Sigmoid colon (tissue), 7 donors: ENCODE results near the gene CDC20. TPM values are rescaled to one million over a fixed set of nuclear protein-coding genes. Genes with fewer than 3 reads are reported as not detected.
A peak's percentile ranks its signal among the peaks of the same experiment; 100 is the strongest.

ENCODE experiments used
- DNase-seq: peaks from one replicate; pipeline ENCODE4 v3.0.0-alpha.2; 2019
- H3K27ac ChIP-seq, 4 donors: fragments of 200-600 bp; sonication (generic); one replicate each; pipeline ENCODE4 v1.5.1; 2016 to 2019; ENCODE audit warnings: mild to moderate bottlenecking in 1 of 4
- H3K27me3 ChIP-seq, 3 donors: fragments of 200-600 bp; sonication (generic); one replicate each; pipeline ENCODE4 v1.5.1; 2019; ENCODE audit warnings: mild to moderate bottlenecking in 1 of 3
- H3K36me3 ChIP-seq, 4 donors: fragments of 200-600 bp; sonication (generic); one replicate each; pipeline ENCODE4 v1.5.1; 2016 to 2019
- H3K4me1 ChIP-seq, 4 donors: fragments of 200-600 bp; sonication (generic); one replicate each; pipeline ENCODE4 v1.5.1; 2017 to 2019
- H3K4me3 ChIP-seq, 4 donors: fragments of 200-600 bp; sonication (generic); one replicate each; pipeline ENCODE4 v1.5.1; 2017 to 2019; ENCODE audit warnings: mild to moderate bottlenecking in 2 of 4, moderate library complexity in 1 of 4
- H3K9me3 ChIP-seq, 4 donors: fragments of 200-600 bp in 3 of 4; sonication (generic) in 3 of 4; one replicate each; pipeline versions ENCODE4 v1.5.1 to v1.6.1; 2013 to 2019
- CTCF ChIP-seq, 4 experiments: fragments of 450-650 bp in 3 of 4; fragments of 200-600 bp in 1 of 4; IDR thresholded peaks; one replicate each; pipeline ENCODE4 v1.5.1; 2016 to 2019; ENCODE audit warnings: antibody characterized with exemption in 4 of 4, mild to moderate bottlenecking in 3 of 4, moderate library complexity in 2 of 4
- EP300 ChIP-seq, 4 donors: sonication (generic); formaldehyde crosslinking; IDR thresholded peaks; one replicate each; pipeline ENCODE4 v1.6.1; 2017; ENCODE audit warnings: antibody characterized with exemption in 4 of 4
- POLR2A ChIP-seq, 2 donors: fragments of 450-650 bp; IDR thresholded peaks; one replicate each; pipeline ENCODE4 v1.6.1; 2016; ENCODE audit warnings: antibody characterized with exemption in 2 of 2, mild to moderate bottlenecking in 2 of 2, moderate library complexity in 2 of 2
- POLR2AphosphoS5 ChIP-seq, 4 donors: sonication (generic); formaldehyde crosslinking; IDR thresholded peaks; one replicate each; pipeline ENCODE4 v1.6.1; 2017; ENCODE audit warnings: antibody characterized with exemption in 4 of 4
- WGBS, 2 donors: extraction: QIAGEN DNeasy Blood & Tissue Kit; methylation state at CpG; one replicate each; pipeline ENCODE4 v1.1.7; 2013; 5-methylcytosine and 5-hydroxymethylcytosine counted together
- intact Hi-C: fragments of 100-400 bp; cut with DNase I; formaldehyde crosslinking; loops from one replicate; pipeline ENCODE4 v1.15.1; 2023
- polyA plus RNA-seq, 3 donors: library from polyadenylated mRNA; stranded (reverse); fragments of 200-250 nt; gene quantifications; one replicate each; pipeline ENCODE4 v1.2.3, GENCODE V29; 2013
- total RNA-seq, 4 donors: library from RNA; depleted of rRNA; stranded (reverse); fragments of >200 nt; gene quantifications; one replicate each; pipeline ENCODE4 v1.1.0, GENCODE V29; 2016
- donor health status: healthy with polysubstance abuse.
- donor health status: Bipolar disorder and iron deficiency.
- donor health status: healthy.

Gene CDC20
- total and polyA plus RNA-seq, 7 donors: 0.66 to 65.7 (median 3.4) TPM

GRCh38 chr1:43319288-43319687 is 39.5 kb upstream of the CDC20 start:
- 95 to 98% methylated on average over 5 of the region's 5 CpGs for WGBS, 2 donors
- Histone ChIP-seq H3K27ac (no peak overlapping the region), H3K4me3 (no peak overlapping the region), H3K4me1 (no peaks in the 10 kb centered on the region), H3K27me3 (no peaks in the 10 kb centered on the region), H3K36me3 (no peaks in the 10 kb centered on the region), H3K9me3 (no peaks in the 10 kb centered on the region)
- peak; percentile 55 for DNase-seq
- intact Hi-C loops: no loop called here
- TF ChIP-seq POLR2AphosphoS5 (IDR thresholded peaks at IDR 0.05) (no peak), EP300 (IDR thresholded peaks at IDR 0.05) (no peak), POLR2A (IDR thresholded peaks at IDR 0.05) (no peak)

GRCh38 chr1:43319766-43320165 is 39.0 kb upstream of the CDC20 start:
- no peak for TF ChIP-seq CTCF (IDR thresholded peaks at IDR 0.05)
- no peak for TF ChIP-seq POLR2AphosphoS5 (IDR thresholded peaks at IDR 0.05)
- no peak for TF ChIP-seq EP300 (IDR thresholded peaks at IDR 0.05)
- TF ChIP-seq POLR2A (IDR thresholded peaks at IDR 0.05): no peak
- DNase-seq: peak; percentile 50

GRCh38 chr1:43321331-43321891 is 37.4 kb upstream of the CDC20 start:
- Histone ChIP-seq H3K36me3 (no peaks in the 10 kb centered on the region), H3K4me1 (no peaks in the 10 kb centered on the region), H3K27me3 (no peaks in the 10 kb centered on the region), H3K27ac (no peak overlapping the region), H3K9me3 (no peaks in the 10 kb centered on the region), H3K4me3 (no peak overlapping the region)
- intact Hi-C loops: no loop called here
- 94 to 96% methylated on average over 16 of the region's 16 CpGs for WGBS, 2 donors
- no peak for TF ChIP-seq POLR2A (IDR thresholded peaks at IDR 0.05)
- no peak for TF ChIP-seq CTCF (IDR thresholded peaks at IDR 0.05)
- TF ChIP-seq EP300 (IDR thresholded peaks at IDR 0.05): no peak
- TF ChIP-seq POLR2AphosphoS5 (IDR thresholded peaks at IDR 0.05): no peak
- peak; percentile 63 for DNase-seq

More at GRCh38 chr1:43319766-43320165, 39.0 kb upstream of the CDC20 start:
- H3K27me3 ChIP-seq: no peaks in the 10 kb centered on the region
- intact Hi-C loops: no loop called here
- 63% methylated on average over 3 of the region's 3 CpGs for WGBS, 2 donors
- H3K4me1 ChIP-seq: no peaks in the 10 kb centered on the region
- H3K9me3 ChIP-seq: no peaks in the 10 kb centered on the region
- no peak overlapping the region for H3K4me3 ChIP-seq
- H3K27ac ChIP-seq: no peak overlapping the region
- no peaks in the 10 kb centered on the region for H3K36me3 ChIP-seq

GRCh38 chr1:43322506-43322905 is 36.3 kb upstream of the CDC20 start:
- H3K27ac ChIP-seq: no peak overlapping the region
- H3K36me3 ChIP-seq: no peaks in the 10 kb centered on the region
- DNase-seq: peak; percentile 22
- WGBS, 2 donors: 91 to 94% methylated on average over 5 of the region's 5 CpGs
- no peaks in the 10 kb centered on the region for H3K27me3 ChIP-seq
- intact Hi-C loops: no loop called here
- no peaks in the 10 kb centered on the region for H3K9me3 ChIP-seq
- TF ChIP-seq POLR2A (IDR thresholded peaks at IDR 0.05): no peak
- TF ChIP-seq POLR2AphosphoS5 (IDR thresholded peaks at IDR 0.05): no peak
- TF ChIP-seq CTCF (IDR thresholded peaks at IDR 0.05): no peak
- no peak for TF ChIP-seq EP300 (IDR thresholded peaks at IDR 0.05)
- H3K4me3 ChIP-seq: no peak overlapping the region
- no peaks in the 10 kb centered on the region for H3K4me1 ChIP-seq

DNA sequence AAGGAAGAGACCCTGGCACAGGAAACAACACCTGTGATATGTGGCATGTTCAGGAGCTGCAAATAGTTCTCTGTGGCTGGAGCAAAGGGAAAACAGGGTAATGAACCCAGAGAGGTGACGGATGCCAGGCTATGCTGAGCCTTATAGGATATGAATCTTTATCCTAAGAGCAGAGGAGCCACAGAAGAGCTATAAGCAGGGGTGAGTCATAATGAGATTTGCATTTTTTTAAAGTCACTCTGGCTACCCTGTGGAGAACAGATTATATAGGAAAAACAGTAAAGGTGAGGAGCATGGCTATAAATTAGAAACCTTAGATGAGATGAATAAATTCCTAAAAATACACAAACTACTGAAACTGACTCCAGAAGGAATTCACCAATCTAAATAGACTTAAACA is 34.0 kb upstream of the CDC20 start:
- Histone ChIP-seq H3K9me3 (peaks cover 0 to 3% (median 0%) of the 10 kb centered on the region in 4 donors), H3K4me1 (no peaks in the 10 kb centered on the region), H3K4me3 (no peak overlapping the region), H3K36me3 (no peaks in the 10 kb centered on the region), H3K27ac (no peak overlapping the region), H3K27me3 (no peaks in the 10 kb centered on the region)
- intact Hi-C loops: no loop called here
- no peak for DNase-seq
- TF ChIP-seq CTCF (IDR thresholded peaks at IDR 0.05) (no peak), POLR2A (IDR thresholded peaks at IDR 0.05) (no peak), EP300 (IDR thresholded peaks at IDR 0.05) (no peak), POLR2AphosphoS5 (IDR thresholded peaks at IDR 0.05) (no peak)
- 79 to 96% methylated on average over 1 of the region's 1 CpG for WGBS, 2 donors
